Measurements from ENCODE around the gene KIF26A.

Gene KIF26A

DNA sequence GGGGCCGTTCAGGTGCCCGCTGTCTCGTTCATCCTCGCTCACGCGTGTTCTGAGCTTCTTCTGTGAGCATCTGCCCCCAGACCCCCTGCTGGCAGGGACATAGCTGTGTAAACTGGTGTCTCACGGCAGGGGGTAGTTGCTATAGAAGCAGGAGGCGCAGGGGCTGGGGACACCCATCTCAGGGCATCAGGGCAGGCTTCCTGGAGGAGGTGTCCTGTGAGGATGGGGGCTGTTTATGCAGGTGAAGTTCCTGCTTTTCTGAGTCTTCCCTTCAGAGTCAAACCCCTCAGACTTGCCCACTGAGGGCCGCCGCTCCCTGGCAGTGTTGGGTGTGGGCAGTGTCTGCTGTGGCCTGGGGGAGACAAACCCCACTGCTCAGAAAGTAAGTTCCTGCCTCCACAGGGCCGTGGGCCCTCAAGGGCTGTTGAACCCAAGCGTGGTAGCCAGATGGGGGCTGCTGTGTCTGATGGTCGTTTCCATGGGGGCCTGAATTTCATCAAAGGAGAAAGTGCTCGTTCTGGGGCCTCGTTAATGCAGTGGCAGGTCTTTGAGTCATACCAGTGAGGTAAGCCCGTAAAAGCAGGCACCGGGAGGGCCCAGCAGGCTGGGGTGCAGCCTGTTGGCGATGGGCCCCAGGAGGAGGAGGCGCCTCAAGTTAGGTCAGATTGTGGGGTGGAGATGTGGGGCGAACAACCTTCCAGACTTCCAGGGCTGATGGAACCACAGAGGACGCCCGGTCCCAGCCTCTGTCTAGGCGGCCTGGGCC is 23.4 kb downstream of the KIF26A start:
- DNase-seq: no peak

DNA sequence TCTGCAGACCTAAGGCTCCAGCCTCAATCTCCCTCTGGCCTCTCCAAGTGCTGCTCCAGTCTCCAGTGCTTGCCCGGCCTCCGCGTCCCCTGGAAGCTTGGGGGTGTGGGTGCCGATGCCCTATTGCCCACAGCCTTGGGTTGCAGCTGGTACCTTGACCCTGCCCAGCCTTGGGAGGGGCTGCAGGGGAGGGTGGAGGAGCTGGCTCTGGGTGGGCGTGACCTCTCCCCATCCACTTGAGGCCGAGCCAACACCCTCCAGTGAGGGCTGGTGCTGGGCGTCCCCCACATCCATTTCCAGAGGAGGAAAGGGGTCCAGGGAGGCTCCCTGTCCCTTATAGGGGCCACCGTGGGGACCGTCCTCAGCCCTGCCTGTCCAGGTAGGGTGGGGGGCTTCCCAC is 24.1 kb downstream of the KIF26A start:
- no peak for DNase-seq

DNA sequence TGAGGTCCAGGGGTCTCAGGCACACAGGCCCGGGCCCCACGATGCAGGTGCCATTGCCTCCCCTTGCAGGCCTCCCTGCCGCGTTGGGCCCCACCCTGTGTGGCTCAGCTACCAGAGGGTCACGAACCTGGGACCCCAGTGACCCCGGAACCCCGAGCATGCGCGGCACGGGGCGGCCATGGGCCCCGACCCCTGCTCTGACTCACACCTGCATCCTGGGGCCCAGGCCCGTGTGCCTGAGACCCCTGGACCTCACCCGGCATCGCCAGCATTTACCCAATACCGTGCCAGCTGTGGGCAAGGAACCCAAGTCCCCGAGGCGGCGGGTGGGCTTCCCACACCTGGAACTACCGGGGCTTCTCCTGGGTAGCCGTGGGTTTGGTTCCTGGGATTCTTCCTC is 25.2 kb downstream of the KIF26A start:
- no peak for DNase-seq

DNA sequence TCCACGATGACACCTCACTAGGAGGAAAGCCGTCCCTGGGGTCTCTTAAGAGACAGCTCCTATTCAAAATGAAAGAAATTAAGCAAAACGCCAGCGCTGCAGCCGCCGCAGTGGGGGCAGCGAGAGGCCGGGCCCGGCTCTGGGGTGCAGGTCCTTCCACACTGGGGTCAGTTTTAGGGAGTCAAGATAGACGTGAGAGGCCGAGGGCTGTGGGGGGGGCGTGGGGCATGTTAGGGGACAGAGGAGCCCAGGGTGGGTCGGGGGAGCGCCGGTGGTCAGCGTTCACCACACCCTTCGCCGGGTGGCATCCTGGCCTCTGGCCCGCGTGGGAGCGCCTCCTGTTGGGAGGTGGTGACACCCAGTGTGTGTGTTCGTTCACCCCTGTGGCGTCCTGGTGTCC is 25.7 kb downstream of the KIF26A start:
- no peak for DNase-seq

DNA sequence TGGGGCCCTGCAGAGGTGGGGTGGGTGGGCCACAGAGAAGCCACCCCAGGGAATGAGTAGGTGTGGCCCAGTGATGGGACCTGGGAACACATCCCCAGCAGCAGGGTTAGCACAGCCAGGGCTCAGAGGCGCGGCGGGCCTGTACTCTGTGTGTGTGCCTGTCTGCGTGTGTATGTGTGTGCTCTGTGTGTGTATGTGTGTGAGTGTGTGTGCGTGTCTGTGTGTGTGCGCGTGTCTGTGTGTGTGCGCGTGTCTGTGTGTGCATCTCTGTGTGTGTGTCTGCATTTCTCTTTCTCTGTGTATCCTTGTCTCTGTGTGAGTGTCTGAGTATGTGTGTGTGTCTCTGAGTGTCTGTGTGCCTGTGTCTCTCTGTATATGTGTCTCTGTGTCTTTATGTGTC is 26.1 kb downstream of the KIF26A start:
- DNase-seq: no peak

DNA sequence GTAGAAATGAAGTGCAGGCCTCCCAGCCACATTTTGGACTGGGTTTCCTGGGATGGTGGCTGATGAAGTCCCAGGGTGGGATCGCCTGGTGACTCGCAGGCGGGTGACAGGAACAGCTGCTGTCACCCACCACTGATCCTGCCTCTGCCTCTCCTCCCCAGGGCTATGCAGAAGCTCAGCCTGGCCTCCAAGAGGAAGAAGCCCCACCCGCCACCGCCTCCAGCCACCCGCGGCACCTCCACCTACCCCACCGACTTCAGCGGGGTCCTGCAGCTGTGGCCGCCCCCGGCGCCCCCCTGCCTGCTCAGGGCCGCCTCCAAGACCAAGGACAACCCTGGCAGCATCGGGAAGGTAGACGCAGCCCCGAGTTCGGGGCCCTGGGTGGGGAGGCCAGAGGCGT is 28.3 kb downstream of the KIF26A start:
- DNase-seq: no peak

DNA sequence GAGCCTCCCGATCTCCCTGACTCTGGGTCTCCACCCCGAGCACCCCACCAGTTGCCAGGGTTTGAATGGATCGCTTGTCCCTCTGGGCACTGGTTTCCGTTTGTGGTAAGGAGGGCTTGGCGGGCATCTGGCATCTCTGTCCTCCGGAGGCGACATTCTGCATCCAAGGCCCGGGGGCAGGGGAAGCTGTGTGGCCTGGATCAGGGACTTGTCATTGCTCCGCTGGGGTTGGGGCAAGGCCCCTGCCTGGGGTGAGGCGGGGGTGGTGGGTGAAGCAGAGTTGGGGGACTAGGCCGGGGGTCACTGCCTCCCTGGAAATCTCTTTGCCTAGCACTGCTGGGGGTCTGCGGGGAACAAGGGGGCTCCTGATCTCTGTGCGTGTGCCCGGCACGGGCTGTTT is 30.2 kb downstream of the KIF26A start:
- DNase-seq: no peak

DNA sequence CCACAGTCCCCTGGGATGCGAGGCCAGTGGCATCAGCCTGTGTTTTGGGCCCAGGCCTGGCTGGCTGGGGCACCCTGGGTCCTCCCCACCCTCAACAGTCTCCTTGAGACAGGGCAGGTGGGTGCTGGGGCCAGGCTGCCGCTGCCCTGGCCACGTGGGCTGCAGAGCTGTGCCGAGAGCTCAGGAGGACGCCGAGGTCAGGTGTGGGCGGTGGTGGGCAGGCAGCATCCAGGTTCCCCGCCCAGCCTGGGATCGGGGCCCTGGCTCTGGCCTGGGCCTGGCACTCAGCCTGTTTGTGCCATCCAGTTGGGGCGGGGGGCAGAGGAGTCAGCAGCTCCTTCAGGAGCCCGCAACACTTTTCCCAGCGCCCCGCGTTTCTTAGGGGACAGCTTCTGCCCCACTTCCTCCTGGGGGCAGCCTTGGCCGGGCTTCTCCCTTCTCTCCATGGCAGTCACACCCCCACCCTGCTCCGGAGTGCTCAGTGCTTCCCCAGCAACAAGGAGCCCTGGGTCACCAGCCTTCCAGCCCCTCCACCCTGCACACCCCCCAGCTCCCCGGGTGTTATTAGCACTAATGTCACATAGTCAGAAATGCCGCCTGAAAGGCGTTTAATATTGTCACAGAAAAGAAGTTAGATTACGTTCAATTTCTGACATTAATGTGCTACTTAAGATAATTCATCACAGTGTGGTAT is 30.8 kb downstream of the KIF26A start:
- no peak for DNase-seq

DNA sequence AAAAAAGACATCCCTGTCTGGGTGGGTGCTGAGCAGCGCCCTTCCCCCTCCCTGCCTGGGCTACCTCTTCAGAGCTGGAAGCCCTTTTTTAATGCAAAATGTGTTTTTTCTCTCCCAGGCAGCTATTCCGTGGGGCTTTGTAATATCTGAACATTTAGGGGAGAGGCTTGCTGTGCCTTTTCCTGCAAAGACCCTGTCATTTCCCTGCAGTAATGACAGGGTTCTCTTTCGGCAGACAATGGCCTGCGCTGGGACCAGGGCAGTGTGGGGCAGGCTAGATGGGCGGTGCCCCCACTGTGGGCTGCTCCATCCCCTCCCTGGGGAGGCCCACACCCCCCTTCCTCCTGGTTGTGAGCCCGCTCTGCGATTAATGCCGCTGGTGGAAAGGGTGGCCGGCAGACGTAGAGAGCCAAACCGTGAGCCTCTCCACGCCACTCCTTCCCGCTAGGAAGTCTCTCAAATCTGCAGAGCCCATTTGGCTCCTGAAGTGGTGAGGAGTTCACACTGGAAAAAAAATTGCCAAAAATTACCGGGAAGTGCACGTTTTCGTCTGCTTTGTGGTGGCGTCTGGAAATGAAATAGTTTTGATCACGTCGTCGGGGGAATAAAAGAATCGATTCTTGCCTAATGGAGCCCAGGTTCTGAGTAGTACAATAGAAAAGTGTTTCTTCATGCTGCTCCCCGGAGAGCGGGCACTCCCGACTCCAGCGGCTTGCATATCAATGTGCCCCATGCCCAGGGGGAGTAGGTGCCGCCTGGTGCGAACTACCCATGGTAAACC is 31.5 kb downstream of the KIF26A start:
- DNase-seq: no peak

DNA sequence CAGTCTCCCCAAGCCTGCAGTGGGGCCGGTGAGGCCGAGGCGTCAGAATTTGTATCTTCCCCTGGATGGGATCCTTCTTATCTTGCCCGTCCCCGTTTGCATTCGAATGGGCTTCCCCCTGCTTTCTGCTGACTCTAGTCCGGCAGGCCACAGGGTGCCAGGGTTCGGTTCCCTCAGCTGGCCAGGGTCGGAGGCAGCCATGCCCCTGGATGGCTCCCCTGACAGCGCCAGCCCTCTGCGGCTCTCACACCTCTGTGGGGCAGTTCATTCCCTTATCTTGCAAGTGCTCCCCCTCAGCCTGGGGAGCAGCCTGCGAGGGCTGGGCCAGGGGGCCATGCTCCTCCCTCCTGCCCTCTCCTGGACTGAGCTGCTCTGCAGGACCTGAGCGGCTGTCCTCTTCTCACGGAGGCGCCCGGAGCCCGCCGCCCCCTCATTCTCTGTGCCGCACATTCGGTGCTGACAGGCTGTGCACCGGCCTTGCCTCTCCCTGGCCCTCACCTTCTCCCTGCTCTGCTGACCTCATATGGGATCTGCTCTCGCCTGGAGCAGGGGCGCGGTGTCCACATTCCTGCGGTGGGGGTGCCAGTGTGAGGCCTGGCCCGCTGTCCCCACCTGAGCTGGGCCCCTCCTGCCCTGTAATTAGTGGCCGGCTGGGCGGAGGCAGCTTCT is 32.8 kb downstream of the KIF26A start:
- DNase-seq: no peak

DNA sequence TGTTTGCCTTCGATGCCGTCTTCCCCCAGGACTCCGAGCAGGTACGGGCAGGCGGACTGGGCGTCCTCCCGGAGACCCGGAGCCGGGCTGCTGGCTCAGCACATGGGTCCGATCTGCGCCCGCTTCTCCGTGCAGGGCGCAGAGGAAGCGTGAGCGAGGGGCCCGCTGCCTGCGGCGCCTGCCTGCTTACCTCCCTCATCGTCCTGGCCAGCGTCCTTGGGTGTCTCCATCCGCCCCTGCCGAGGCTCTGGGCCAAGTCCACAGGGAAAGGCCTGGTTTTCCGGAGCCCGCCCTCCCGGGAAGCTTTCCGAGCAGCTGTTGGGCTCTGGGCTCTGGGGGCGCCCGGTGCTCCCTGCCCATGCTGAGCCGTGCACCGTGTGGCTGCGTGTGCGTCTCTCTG is 33.5 kb downstream of the KIF26A start:
- DNase-seq: no peak

DNA sequence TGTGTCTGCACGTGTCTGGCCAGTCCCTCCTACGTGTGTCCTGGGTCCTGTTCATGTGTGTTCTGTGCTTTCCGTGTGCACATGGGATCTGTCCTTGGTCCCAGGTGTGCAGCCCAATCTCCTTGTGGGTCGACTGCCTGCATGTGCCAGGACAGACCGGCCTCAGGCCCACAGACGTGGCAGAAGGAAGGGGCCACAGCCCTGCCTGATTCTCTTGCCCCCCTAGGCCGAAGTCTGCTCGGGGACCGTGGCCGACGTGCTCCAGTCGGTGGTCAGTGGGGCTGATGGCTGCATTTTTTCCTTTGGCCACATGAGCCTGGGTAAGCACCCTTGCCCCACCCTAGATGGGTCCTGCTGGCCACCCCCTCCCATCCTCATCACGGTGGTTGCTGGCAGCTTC is 34.0 kb downstream of the KIF26A start:
- DNase-seq: no peak

DNA sequence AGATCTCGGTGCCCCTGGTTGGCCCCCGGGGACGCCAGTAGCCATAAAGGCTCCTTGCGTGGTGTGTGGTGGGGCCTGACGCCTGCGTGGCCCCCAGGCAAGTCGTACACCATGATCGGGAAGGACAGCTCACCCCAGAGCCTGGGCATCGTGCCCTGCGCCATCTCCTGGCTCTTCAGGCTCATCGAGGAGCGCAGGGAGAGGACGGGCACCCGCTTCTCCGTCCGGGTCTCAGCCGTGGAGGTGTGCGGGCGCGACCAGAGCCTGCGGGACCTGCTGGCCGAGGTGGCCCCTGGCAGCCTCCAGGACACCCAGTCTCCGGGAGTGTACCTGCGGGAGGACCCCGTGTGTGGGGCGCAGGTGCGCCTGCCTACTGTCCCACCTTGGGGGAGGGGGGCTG is 34.5 kb downstream of the KIF26A start:
- DNase-seq: no peak

DNA sequence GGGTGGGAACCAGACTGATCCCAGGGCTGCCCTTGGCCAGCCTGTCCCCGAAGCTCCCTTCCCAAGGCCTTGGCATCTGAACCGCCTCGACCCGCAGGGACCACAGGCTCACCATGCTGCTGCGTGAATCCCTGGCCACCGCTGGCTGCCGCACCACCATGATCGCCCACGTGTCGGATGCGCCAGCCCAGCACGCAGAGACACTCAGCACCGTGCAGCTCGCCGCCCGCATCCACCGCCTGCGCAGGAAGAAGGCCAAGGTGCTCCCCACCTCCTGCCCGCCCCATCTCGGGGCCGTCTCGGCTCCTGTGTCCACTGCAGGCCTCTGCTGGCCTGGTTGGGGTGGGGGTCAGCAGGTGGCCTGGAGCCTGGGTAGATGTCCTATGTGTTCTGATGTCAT is 35.7 kb downstream of the KIF26A start:
- no peak for DNase-seq

DNA sequence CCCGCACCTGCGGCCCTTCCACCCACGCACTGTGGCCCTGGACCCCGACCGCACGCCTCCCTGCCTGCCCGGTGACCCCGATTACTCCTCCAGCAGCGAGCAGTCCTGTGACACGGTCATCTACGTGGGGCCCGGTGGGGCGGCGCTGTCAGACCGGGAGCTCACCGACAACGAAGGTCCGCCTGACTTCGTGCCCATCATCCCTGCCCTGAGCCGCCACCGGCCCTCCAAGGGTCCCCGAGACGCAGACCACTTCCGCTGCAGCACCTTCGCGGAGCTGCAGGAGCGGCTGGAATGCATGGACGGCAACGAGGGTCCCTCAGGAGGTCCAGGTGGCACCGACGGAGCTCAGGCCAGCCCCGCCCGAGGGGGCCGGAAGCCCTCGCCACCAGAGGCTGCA is 36.7 kb downstream of the KIF26A start:
- no peak for DNase-seq

DNA sequence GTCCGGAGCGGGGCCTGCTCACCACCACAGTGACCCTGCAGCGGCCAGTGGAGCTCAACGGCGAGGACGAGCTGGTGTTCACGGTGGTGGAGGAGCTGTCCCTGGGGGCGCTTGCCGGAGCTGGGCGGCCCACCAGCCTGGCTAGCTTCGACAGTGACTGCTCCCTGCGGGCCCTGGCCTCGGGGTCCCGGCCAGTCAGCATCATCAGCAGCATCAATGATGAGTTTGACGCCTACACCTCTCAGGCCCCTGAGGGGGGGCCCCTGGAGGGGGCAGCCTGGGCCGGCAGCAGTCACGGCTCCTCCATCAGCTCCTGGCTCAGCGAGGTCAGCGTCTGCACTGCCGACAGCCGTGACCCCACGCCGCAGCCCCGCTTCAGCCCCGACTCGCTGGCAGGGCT is 37.4 kb downstream of the KIF26A start:
- no peak for DNase-seq

DNA sequence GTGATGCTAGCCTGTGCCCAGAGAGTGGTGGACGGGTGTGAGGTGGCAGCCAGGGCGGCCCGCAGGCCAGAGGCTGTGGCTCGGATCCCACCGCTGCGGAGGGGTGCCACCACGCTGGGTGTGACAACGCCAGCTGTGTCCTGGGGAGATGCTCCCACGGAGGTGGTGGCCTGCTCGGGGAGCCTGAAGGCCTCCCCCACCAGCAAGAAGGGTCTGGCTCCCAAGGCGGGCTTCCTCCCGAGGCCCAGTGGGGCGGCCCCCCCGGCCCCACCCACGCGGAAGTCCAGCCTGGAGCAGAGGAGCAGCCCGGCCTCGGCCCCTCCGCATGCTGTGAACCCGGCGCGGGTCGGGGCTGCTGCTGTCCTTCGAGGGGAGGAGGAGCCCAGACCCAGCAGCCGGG is 38.2 kb downstream of the KIF26A start:
- DNase-seq: no peak

DNA sequence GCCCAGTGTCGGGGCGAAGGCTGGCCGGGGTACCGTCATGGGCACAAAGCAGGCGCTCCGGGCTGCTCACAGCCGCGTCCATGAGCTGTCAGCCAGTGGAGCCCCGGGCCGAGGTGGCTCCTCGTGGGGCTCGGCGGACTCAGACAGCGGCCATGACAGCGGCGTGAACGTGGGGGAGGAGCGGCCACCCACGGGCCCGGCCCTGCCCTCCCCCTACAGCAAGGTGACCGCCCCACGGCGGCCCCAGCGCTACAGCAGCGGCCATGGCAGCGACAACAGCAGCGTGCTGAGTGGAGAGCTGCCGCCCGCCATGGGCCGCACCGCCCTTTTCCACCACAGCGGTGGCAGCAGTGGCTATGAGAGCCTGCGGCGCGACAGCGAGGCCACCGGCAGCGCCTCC is 39.0 kb downstream of the KIF26A start:
- DNase-seq: no peak

DNA sequence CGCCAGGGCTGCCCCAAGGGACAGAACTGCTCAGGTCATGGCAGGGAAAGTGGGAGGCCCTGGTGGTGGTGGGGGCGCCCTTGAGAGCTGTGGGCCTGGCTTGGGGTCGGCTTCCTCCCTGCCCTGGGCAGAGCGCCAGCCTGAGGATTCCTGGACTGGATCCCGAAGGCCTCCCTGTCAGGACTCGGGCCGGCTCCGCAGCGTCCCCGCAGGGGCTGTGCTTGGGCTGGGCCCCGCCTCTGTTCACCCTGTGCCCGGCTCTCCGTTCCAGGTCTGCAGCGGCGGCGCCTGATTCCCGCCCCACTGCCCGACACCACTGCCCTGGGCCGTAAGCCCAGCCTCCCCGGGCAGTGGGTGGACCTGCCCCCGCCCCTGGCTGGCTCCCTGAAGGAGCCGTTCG is 39.9 kb downstream of the KIF26A start:
- DNase-seq: no peak

DNA sequence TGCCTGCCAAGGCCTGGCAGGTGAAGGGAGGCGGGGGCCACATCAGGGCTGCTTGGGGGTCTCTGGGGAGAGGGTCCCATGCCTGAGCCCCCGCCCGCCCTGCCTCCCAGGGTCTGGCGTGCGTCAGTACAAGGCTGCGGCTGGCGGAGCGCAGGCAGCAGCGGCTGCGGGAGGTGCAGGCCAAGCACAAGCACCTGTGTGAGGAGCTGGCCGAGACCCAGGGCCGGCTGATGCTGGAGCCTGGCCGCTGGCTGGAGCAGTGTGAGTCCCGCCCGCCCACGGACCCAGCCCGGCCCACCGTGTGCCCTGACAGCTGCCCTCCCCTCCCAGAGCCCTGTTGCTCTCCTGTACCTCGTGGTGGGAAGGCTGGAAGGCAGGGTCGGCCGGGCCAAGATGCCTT is 40.7 kb downstream of the KIF26A start:
- no peak for DNase-seq

DNA sequence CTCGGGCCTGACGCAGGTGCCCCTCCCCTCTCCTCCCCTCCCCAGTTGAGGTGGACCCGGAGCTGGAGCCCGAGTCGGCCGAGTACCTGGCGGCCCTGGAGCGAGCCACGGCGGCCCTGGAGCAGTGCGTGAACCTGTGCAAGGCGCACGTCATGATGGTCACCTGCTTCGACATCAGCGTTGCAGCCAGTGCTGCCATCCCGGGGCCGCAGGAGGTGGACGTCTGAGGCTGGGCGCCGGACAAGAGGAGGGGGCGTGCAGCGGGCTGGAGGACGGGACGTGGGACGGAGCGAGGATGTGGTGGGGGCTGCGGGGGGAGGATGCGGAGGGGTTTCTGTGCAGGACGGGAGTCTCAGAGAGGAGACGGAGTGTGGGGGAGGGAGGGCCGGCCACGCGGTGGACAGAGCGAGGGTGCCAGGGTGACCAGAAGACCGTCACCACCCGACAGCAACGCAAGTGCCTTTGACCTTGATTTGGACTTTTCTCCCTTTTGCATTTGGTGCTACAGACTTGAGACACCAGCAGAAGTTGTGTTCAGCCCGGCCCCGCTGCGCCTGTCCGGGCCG is 41.3 kb downstream of the KIF26A start:
- no peak for DNase-seq

DNA sequence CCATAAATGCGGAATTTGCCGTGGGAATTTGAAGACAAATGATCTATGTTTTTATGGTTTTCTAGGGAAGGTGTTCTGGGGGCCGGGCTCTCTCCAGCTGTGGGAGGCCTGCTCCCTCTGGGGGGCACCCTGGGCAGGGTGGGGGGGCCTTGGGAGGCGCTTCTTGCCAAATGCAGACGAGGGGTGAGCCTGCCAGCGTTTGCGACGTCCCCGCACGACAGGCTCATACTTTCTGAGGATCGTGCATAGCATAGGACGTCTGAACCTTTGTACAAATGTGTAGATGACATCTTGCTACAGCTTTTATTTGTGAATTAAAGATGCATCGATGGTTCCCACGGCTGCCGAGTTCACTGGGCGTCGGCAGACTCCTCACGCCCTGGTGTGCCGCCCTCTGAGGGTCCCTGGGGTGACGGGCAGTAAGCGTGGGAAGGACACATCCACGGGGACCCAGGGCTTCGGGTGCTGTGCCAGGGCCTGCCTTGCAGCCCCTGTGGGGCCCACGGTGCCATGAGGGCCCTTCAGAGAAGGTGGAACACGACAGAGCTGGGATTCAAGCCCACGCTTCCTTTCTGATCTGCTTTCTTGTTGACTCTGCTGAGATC is 42.3 kb downstream of the KIF26A start:
- no peak for DNase-seq

Data from CD4-positive, alpha-beta T cell treated with Interleukin-17A for 4 hours (primary cell).